Endodermal cell (in vitro differentiated cells): ENCODE measurements around the gene FABP1. TPM values are rescaled to one million over a fixed set of nuclear protein-coding genes. Genes with fewer than 3 reads are reported as not detected.

ENCODE experiments used
- DNase-seq: peaks from one replicate; pipeline ENCODE4 v3.0.0-alpha.2; 2017
- H3K27ac ChIP-seq: 2 replicates; pipeline ENCODE4 v1.5.1; 2013; ENCODE audit warnings: mild to moderate bottlenecking, low read depth, low read length, moderate library complexity
- H3K27me3 ChIP-seq: 2 replicates; pipeline ENCODE4 v1.6.1; 2013; ENCODE audit warnings: mild to moderate bottlenecking, low read length, moderate library complexity; ENCODE audit not compliant: insufficient read depth, control insufficient read depth, poor library complexity, severe bottlenecking
- H3K36me3 ChIP-seq: 2 replicates; pipeline ENCODE4 v1.7.0; 2013; ENCODE audit warnings: mild to moderate bottlenecking, low read length, moderate library complexity; ENCODE audit not compliant: control insufficient read depth, insufficient read depth
- H3K4me1 ChIP-seq: one replicate; pipeline ENCODE4 v1.7.0; 2013; ENCODE audit warnings: low read length; ENCODE audit not compliant: control insufficient read depth, insufficient read depth
- H3K4me3 ChIP-seq: 2 replicates; pipeline ENCODE4 v1.5.1; 2013; ENCODE audit warnings: mild to moderate bottlenecking, low read length, moderate library complexity
- H3K9ac ChIP-seq: 2 replicates; pipeline ENCODE4 v1.6.1; 2013; ENCODE audit warnings: mild to moderate bottlenecking, low read length, moderate library complexity; ENCODE audit not compliant: poor library complexity, severe bottlenecking; ENCODE audit errors: extremely low read depth
- H3K9me3 ChIP-seq: 2 replicates; pipeline ENCODE4 v1.6.1; 2013; ENCODE audit warnings: mild to moderate bottlenecking, low read length, moderate library complexity; ENCODE audit not compliant: control insufficient read depth
- H3K27ac Mint-ChIP-seq: 2 replicates; pipeline ENCODE4 v1.8.0; 2020; ENCODE audit warnings: mixed read lengths
- H3K27me3 Mint-ChIP-seq: 2 replicates; pipeline ENCODE4 v1.8.0; 2021; ENCODE audit warnings: mild to moderate bottlenecking, mixed read lengths; ENCODE audit not compliant: insufficient read depth
- H3K36me3 Mint-ChIP-seq: 2 replicates; pipeline ENCODE4 v1.8.0; 2020; ENCODE audit warnings: low read depth, mixed read lengths
- H3K4me1 Mint-ChIP-seq: 2 replicates; pipeline ENCODE4 v1.8.0; 2020; ENCODE audit warnings: mixed read lengths
- H3K4me3 Mint-ChIP-seq: 2 replicates; pipeline ENCODE4 v1.8.0; 2020; ENCODE audit warnings: mild to moderate bottlenecking, moderate library complexity, mixed read lengths
- H3K9me3 Mint-ChIP-seq: 2 replicates; pipeline ENCODE4 v1.8.0; 2020; ENCODE audit warnings: mild to moderate bottlenecking, mixed read lengths
- WGBS, 2 experiments: methylation state at CpG; one replicate each; pipeline versions ENCODE4 v1.1.5 to v1.1.7; 2013; ENCODE audit warnings: missing lambda C conversion rate in 2 of 2, mixed read lengths in 1 of 2; ENCODE audit not compliant: insufficient coverage in 1 of 2, insufficient read length in 1 of 2; 5-methylcytosine and 5-hydroxymethylcytosine counted together
- long read RNA-seq, 4 experiments: library from polyadenylated mRNA in 2 of 4; library from RNA in 1 of 4; library from capped mRNA in 1 of 4; stranded (forward) in 3 of 4; unstranded in 1 of 4; transcript quantifications; one replicate each; pipeline ENCODE4 v2.0.0, GENCODE V29; 2020 to 2021; ENCODE audit warnings: inconsistent platforms in 1 of 4
- polyA plus RNA-seq, 2 experiments: library from polyadenylated mRNA; stranded (reverse); fragments of 50-300 nt; gene quantifications; one replicate each; pipeline ENCODE4 v1.2.3, GENCODE V29; 2013
- total RNA-seq, 2 donors: library from RNA; stranded (reverse); fragmentation: NEBNext Ultra II Directional in 1 of 2; extraction: Animal tissue kit (Norgen Biotek cat#: 25700) in 1 of 2; gene quantifications; 2 replicates in 1 of 2; 3 replicates in 1 of 2; pipeline ENCODE4 v1.2.1, GENCODE V29; 2021
- TF ChIP-seq, protein P1 (sequence below): fragments of 200-600 bp; sonication (generic); conservative IDR thresholded peaks from 2 replicates; pipeline ENCODE4 v1.5.0; 2021; ENCODE audit warnings: antibody characterized with exemption, mild to moderate bottlenecking

Gene FABP1
- total RNA-seq: not detected
- polyA plus RNA-seq (2013, experiment 1 of 2): not detected
- polyA plus RNA-seq (2013, experiment 2 of 2): 0.46 TPM
- long read RNA-seq, experiment 1: 0 reads
- long read RNA-seq, experiment 2: 0 reads
- long read RNA-seq, experiment 3: 0 reads
- long read RNA-seq, experiment 4: 0 reads

DNA sequence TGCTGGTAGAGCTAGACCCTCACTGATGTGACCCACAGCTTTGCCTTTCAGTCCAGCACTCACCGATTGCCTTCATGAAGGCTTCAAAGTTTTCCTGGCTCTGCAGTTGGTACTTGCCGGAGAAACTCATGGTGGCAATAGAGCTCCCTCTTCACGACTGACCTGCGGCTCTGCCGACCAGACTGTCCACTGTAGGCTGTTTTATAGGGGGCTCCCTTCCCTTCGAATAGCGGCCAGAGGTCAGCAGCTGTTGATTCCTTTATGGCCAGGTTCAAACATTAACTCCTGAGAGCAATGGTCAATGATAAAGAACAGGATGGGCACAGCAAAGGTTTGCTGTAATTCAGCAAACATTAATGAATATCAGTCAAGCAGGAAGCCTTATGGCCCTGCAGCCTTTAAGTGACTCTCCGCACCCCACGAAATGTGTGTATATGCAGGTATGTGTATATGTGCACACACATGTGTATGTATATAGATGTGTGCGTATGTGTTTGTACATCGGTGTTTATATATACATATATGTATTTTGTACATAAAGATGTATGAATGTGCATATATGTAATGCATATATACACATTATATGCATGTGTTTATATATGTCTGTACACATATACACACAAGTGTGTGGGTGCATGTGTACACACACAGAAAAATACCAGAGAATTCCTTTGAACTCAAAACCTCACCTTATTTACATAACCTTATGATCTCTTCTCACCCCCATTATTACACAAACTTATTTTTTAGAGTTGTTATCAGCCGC lies at the start of gene FABP1:
Gene FABP1 (minus strand): TSS at position 175 of the 766 bp plus-strand sequence. CDS start 45 bp downstream, at position 130.
- Histone ChIP-seq H3K4me1 (no peaks in the 10 kb centered on the region), H3K27ac (no peak within 1 kb of the TSS), H3K4me3 (no peak within 1 kb of the TSS), H3K9ac (no peak within 1 kb of the TSS), H3K36me3 (no peaks in the 10 kb centered on the region), H3K27me3 (peaks cover 52% of the 10 kb centered on the region), H3K9me3 (no peaks in the 10 kb centered on the region)
- Mint-ChIP-seq H3K4me3 (no peak within 1 kb of the TSS), H3K36me3 (no peaks in the 10 kb centered on the region), H3K27ac (no peak within 1 kb of the TSS), H3K27me3 (peaks cover 17% of the 10 kb centered on the region), H3K9me3 (no peaks in the 10 kb centered on the region), H3K4me1 (no peaks in the 10 kb centered on the region)
- no peak for DNase-seq
- WGBS, 2 experiments: 90 to 91% methylated on average over 7 to 11 of the region's 12 CpGs
- TF ChIP-seq, protein P1, sequence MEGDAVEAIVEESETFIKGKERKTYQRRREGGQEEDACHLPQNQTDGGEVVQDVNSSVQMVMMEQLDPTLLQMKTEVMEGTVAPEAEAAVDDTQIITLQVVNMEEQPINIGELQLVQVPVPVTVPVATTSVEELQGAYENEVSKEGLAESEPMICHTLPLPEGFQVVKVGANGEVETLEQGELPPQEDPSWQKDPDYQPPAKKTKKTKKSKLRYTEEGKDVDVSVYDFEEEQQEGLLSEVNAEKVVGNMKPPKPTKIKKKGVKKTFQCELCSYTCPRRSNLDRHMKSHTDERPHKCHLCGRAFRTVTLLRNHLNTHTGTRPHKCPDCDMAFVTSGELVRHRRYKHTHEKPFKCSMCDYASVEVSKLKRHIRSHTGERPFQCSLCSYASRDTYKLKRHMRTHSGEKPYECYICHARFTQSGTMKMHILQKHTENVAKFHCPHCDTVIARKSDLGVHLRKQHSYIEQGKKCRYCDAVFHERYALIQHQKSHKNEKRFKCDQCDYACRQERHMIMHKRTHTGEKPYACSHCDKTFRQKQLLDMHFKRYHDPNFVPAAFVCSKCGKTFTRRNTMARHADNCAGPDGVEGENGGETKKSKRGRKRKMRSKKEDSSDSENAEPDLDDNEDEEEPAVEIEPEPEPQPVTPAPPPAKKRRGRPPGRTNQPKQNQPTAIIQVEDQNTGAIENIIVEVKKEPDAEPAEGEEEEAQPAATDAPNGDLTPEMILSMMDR: no peak

DNA sequence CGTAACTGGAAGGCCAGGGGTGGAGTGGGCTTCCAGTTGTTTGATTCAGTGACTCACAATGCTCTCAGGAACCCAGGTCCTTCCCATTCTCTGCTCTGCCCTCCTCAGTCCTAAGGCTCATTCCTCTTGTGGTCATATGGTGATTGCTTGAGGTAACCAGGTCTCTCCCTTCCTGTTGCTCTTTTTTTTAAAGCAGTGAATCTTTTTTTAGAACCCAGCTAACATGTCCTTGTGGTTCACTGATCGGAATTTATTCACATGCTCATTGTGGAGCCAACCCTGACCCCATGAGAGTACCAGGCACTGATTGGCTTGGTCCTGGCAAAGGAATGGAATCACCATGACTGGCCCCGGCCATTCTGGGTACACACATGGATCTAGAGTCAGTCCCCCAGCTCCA lies 49.7 kb upstream of the FABP1 start:
- Mint-ChIP-seq H3K36me3 (peaks cover 4% of the 10 kb centered on the region), H3K27ac (no peak overlapping the region), H3K4me3 (no peak overlapping the region), H3K27me3 (peaks cover 27% of the 10 kb centered on the region), H3K4me1 (no peaks in the 10 kb centered on the region), H3K9me3 (no peaks in the 10 kb centered on the region)
- Histone ChIP-seq H3K4me1 (no peaks in the 10 kb centered on the region), H3K4me3 (no peak overlapping the region), H3K27ac (no peak overlapping the region), H3K27me3 (peaks cover 5% of the 10 kb centered on the region), H3K9ac (no peak overlapping the region), H3K36me3 (peaks cover 4% of the 10 kb centered on the region), H3K9me3 (no peaks in the 10 kb centered on the region)
- TF ChIP-seq, protein P1: no peak
- WGBS, 2 experiments: 88 to 100% methylated on average over 2 to 3 of the region's 3 CpGs
- DNase-seq: no peak

DNA sequence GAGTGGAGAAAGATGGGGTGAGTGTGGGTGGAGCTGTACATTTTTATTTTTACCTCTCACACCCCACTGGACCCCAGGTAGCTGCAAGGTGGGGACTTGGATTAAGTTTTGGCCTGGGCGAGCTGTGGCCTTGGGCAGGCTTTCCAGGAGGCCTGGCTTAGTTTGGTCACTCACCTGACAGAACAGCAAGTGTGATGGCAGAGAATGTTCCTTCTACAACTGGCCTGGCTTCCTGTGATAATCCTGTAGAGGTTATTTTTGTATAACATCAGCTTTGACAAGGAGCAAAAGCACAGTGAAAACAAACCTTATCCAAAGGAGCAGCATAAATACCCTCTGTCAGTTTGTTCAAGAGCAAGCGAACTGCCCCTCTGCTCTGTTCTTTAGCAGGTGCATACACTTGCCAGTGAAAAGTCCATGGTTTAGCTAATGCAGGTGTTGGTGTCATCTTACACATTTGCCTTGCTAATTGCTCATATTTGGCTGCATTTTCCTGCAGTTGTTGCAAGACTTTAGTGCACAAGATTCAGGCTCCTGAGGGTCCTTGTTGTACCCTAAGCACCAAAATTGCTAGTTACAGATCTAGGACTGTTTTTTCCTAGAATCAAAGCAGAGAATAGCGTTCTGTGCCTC lies 48.6 kb upstream of the FABP1 start:
- H3K36me3 Mint-ChIP-seq: peaks cover 4% of the 10 kb centered on the region
- no peak for DNase-seq
- TF ChIP-seq, protein P1: no peak

More for the DNA sequence above, 48.6 kb upstream of the FABP1 start:
- Mint-ChIP-seq H3K4me1 (no peaks in the 10 kb centered on the region), H3K27ac (no peak overlapping the region), H3K27me3 (peaks cover 26% of the 10 kb centered on the region), H3K4me3 (no peak overlapping the region), H3K9me3 (no peaks in the 10 kb centered on the region)
- no peaks in the 10 kb centered on the region for H3K9me3 ChIP-seq
- no peak overlapping the region for H3K4me3 ChIP-seq
- peaks cover 5% of the 10 kb centered on the region for H3K27me3 ChIP-seq
- H3K27ac ChIP-seq: no peak overlapping the region
- H3K4me1 ChIP-seq: no peaks in the 10 kb centered on the region
- no peak overlapping the region for H3K9ac ChIP-seq
- H3K36me3 ChIP-seq: peaks cover 4% of the 10 kb centered on the region
- 79 to 94% methylated on average over 2 to 3 of the region's 3 CpGs for WGBS, 2 experiments
